K562 (cell line): ENCODE results near the gene TSPAN18. TPM values are rescaled to one million over a fixed set of nuclear protein-coding genes. Genes with fewer than 3 reads are reported as not detected.

Experiments
- BDP1 ChIP-seq: IDR thresholded peaks from 3 replicates; pipeline ENCODE4 v1.6.1; 2011; ENCODE audit not compliant: insufficient read length, insufficient read depth
- CHD7 ChIP-seq: fragments of 200-600 bp; sonication (generic); IDR thresholded peaks from one replicate; pipeline ENCODE4 v1.6.1; 2012; ENCODE audit warnings: mild to moderate bottlenecking, low read depth, low read length, inconsistent platforms
- FOXA3 ChIP-seq, 2 experiments: fragments of 450-650 bp in 1 of 2; sonication (generic) in 1 of 2; formaldehyde crosslinking; IDR thresholded peaks in 1 of 2; conservative IDR thresholded peaks in 1 of 2; 2 replicates each; pipeline versions ENCODE4 v1.4.0 to v1.8.0; 2020 to 2022; ENCODE audit warnings: mild to moderate bottlenecking in 2 of 2, missing genetic modification reagents in 1 of 2
- SMC3 ChIP-seq: conservative IDR thresholded peaks from 2 replicates; pipeline ENCODE4 v1.6.1; 2011; ENCODE audit warnings: low read depth, low read length, improper control_type of control experiment; ENCODE audit not compliant: insufficient read depth
- SP2 ChIP-seq: IDR thresholded peaks from 2 replicates; pipeline ENCODE4 v1.6.1; 2011; ENCODE audit warnings: mild to moderate bottlenecking, low read depth, low read length, moderate library complexity; ENCODE audit not compliant: poor library complexity, severe bottlenecking; ENCODE audit errors: extremely low read depth
- XRCC4 ChIP-seq: IDR thresholded peaks from one replicate; pipeline ENCODE4 v1.6.1; 2011; ENCODE audit not compliant: insufficient read depth, insufficient read length; ENCODE audit errors: extremely low read depth
- ZNF347 ChIP-seq: fragments of 450-650 bp; formaldehyde crosslinking; IDR thresholded peaks from 2 replicates; pipeline ENCODE4 v1.4.0; 2020; ENCODE audit warnings: low read depth, mild to moderate bottlenecking, moderate library complexity
- ZNF407 ChIP-seq: fragments of 450-650 bp; IDR thresholded peaks from 2 replicates; pipeline ENCODE4 v1.6.1; 2016; ENCODE audit warnings: low read depth
- polyA plus RNA-seq, 8 experiments: library from polyadenylated mRNA; depleted of rRNA in 4 of 8; stranded (reverse) in 5 of 8; unstranded in 3 of 8; fragments of >200 nt; fragmentation: Nextera tagmentation in 2 of 8; fragmentation: Illumina TruSeq in 1 of 8; extraction: Ambion mirVana in 2 of 8; extraction: Trizol in 1 of 8; gene quantifications; 2 replicates each; pipeline versions ENCODE4 v1.2.1 to v1.2.3, GENCODE V29; 2011 to 2014; ENCODE audit warnings: inconsistent platforms in 1 of 8, missing spikeins in 1 of 8
- total RNA-seq, 7 experiments: library from RNA; depleted of rRNA in 6 of 7; stranded (reverse); fragments of >200 nt in 6 of 7; fragmentation: Illumina TruSeq in 2 of 7; extraction: Trizol in 2 of 7; gene quantifications; 2 replicates each; pipeline versions ENCODE4 v1.2.1 to v1.2.3, GENCODE V29; 2011 to 2021; ENCODE audit warnings: low replicate concordance in 1 of 7

The TSPAN18 gene
- total and polyA plus RNA-seq, 9 of the 15 experiments (the other 6 are each of a cell fraction or from before 2014, with no cell fraction given) = 0.17 to 0.35 (median 0.22) TPM; not detected in 4

DNA sequence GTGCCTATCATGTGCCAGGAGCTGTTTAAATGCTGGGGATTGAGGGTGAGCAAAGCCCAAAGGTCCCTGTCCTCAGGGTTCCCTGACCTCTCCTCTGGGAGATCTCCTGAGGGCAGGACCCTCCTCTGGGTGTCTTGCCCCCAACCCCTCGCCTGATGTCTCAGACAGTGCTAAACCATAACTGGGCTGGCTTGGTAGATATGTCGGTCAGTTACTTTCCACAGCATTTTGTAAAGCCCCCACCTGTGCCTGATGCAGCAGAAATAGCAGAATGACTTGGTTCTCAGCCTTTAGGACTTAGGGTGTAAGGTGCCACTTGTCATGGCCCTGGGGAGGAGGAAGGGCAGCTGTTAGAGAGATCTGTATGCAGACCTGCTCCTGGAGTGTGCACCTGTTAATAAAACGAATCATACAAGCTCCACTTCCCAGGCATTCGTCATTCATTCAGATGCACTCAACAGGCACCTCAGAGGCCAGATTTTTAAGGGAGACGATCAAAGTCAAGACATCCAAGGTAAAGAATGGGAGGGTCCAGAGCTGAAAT is 135.9 kb downstream of the TSPAN18 start (continued):
- no peak for TF ChIP-seq ZNF407
- no peak for TF ChIP-seq SP2
- TF ChIP-seq CHD7 = no peak
- no peak for TF ChIP-seq XRCC4
- no peak for TF ChIP-seq BDP1
- no peak for TF ChIP-seq FOXA3 (CRISPR knock-in tag; conservative IDR thresholded peaks at IDR 0.05 in 1 of 2, IDR thresholded peaks at IDR 0.05 in 1 of 2)
- TF ChIP-seq SMC3 = no peak
- TF ChIP-seq ZNF347 (CRISPR knock-in tag) = no peak
